ENCODE measurements around the gene FCHO2. TPM values are rescaled to one million over a fixed set of nuclear protein-coding genes. Genes with fewer than 3 reads are reported as not detected.
"Not testable (repeated sequence)": the region's sequence is repeated elsewhere in the genome, so short reads cannot be mapped to it uniquely, and the experiment has no call there.

FCHO2 gene
- total RNA-seq, 2 donors from 2014 or later: 3.7 to 4.5 TPM

DNA sequence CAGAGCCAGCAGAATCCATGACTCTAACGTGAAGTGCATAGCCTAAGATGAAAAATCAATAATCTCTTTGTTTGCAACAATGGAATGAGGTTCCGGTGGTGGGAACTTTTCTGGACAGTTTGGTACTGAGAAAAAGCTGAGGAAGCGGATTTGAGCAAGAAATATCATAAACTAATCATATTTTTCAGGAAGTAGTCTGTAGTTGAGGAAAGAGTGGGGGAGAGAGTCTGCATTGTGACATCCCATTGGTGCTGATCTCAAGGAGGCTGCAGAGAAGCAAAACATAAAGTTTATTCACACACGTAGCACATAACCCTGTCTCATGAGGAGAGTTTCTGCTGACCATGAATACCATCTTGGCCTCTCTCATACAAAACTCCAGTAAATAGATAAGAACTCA is 15.8 kb upstream of the FCHO2 start:
- no peaks in the 10 kb centered on the region for H3K36me3 Mint-ChIP-seq (ENCODE audit: low read depth)
- H3K4me1 Mint-ChIP-seq: no peaks in the 10 kb centered on the region
- no peak for ATAC-seq (replicated peaks)
- H3K4me3 Mint-ChIP-seq: no peak overlapping the region
- H3K9me3 Mint-ChIP-seq: no peaks in the 10 kb centered on the region
- peaks cover 33% of the 10 kb centered on the region for H3K27me3 Mint-ChIP-seq
- no peak overlapping the region for H3K27ac Mint-ChIP-seq

DNA sequence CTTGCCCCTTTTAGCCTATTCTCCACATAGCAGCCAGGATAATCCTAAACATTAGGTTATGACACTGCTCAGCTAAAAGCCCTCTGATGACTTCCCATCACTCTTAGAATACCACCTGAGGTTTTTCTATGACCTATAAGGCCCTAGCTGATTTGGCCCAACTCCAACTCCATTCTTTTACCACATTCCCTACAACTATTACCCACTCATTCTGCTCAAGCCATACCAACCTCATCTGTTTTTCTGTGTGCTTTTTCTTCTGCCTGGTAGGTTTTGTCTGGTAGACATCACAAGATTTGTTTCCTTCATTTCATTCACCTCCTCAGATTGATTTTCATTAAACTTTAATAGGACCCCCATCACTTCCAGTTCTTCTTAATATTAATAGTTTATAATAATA is 12.5 kb upstream of the FCHO2 start:
- H3K4me1 Mint-ChIP-seq: no peaks in the 10 kb centered on the region
- no peaks in the 10 kb centered on the region for H3K36me3 Mint-ChIP-seq (ENCODE audit: low read depth)
- H3K9me3 Mint-ChIP-seq: no peaks in the 10 kb centered on the region
- H3K27ac Mint-ChIP-seq: no peak overlapping the region
- ATAC-seq (replicated peaks): no peak
- no peak overlapping the region for H3K4me3 Mint-ChIP-seq
- peaks cover 30% of the 10 kb centered on the region for H3K27me3 Mint-ChIP-seq

DNA sequence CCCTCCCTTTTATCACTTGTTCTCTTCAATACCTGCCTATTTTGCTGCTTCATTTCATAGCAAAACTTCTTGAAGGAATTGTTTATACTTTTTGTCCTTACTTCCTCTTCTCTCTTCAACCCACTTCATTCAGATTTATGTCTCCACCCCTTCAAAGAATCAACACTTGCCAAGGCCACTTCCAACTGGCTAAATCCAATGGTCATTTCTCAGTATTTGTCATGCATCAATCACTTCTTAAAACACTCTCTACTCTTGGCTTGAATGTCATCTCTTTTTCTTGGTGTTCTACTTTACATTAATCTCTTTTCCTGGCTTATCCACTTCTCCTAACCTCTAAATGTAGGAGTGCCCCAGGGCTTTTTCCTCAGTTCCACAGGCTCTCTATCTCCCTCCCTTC is 8.3 kb upstream of the FCHO2 start:
- Mint-ChIP-seq H3K27me3 (peaks cover 32% of the 10 kb centered on the region), H3K27ac (no peak overlapping the region), H3K36me3 (ENCODE audit: low read depth) (no peaks in the 10 kb centered on the region), H3K4me1 (no peaks in the 10 kb centered on the region), H3K9me3 (no peaks in the 10 kb centered on the region), H3K4me3 (no peak overlapping the region)
- ATAC-seq (replicated peaks): no peak

DNA sequence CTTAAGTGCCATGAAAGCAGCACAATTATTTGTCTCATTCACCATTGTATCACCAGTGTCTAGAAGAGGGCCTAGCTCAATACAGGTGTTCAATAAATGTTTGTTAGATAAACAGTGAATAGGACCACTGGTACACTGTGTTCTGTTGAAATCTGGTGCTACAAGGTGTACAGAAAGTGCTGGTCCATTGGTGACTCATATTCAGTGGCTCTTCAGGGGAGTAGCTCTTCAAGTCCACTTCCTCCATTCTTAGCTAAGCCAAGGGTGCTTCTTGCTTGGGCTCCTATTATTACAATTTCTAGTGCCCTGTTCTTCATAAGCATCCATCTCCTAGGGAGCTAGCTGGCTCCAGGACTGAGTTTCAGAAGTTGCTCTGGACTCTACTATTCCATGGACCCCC is 6.4 kb upstream of the FCHO2 start:
- no peaks in the 10 kb centered on the region for H3K9me3 Mint-ChIP-seq
- no peak overlapping the region for H3K4me3 Mint-ChIP-seq
- no peak for ATAC-seq (replicated peaks)
- H3K27ac Mint-ChIP-seq: no peak overlapping the region
- peaks cover 35% of the 10 kb centered on the region for H3K27me3 Mint-ChIP-seq
- no peaks in the 10 kb centered on the region for H3K4me1 Mint-ChIP-seq
- no peaks in the 10 kb centered on the region for H3K36me3 Mint-ChIP-seq (ENCODE audit: low read depth)

DNA sequence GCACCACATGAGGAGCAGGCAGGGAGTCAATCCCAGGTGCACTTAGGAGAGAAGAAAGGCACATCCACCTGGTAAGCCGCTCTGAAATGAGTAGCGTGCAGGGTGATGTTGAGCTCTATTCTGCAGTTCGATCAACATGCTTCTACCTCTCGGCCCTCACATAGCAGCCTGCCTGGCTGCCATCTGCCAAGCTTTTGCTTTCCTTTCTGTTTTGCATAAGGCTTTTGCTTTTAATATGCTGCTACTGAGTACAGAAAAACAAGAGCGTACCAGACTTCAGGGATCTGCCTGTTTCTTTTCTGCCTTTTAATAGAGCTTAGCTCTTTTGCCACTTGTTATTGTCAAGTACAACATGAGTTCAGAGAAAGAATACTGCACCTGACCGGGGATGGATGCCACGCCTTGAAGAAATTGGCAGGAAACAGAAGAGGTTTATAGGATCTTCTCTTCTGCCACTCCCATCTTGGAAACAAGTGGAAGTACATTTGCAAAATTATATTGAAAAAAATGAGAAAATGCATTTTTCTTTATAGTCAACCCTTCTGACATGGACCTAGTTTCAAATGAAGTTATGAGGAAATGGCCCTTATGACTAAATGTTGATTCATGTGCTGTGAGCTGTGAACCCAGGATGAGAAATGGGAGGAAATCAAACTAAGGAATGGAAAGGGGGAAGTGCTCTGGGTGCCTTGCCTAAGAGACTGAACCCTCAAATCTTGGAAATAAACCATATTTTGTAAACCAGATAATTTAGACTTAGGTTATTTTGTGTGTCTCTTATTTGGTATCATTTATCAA is 4.0 kb upstream of the FCHO2 start:
- ATAC-seq (replicated peaks): no peak
- Mint-ChIP-seq H3K36me3 (ENCODE audit: low read depth) (peaks cover 16% of the 10 kb centered on the region), H3K4me3 (no peak overlapping the region), H3K27me3 (peaks cover 36% of the 10 kb centered on the region), H3K9me3 (no peaks in the 10 kb centered on the region), H3K27ac (no peak overlapping the region), H3K4me1 (peaks cover 5% of the 10 kb centered on the region)

DNA sequence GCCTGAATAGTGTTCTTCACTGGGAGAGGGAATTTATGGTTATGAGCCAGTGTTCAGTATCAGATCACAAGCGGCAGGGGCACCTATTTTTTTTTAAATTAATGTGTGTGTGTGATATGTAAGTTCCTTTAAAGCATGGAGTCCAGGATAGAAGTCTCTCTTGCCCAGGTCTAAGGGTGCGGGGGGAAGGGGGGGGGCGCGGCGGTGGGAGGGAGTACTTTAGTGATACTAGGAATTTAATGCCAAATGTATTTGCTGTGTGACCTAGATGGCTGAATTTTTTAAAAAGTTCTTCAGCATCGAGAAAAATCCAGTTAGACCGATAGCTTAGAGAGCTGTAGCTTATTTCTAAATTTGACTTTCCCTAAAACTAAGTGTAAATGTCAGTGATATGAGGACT is 1.5 kb upstream of the FCHO2 start:
- Mint-ChIP-seq H3K9me3 (no peaks in the 10 kb centered on the region), H3K4me3 (peak overlapping the region; percentile 27), H3K27ac (no peak overlapping the region), H3K27me3 (peaks cover 37% of the 10 kb centered on the region), H3K36me3 (ENCODE audit: low read depth) (peaks cover 21% of the 10 kb centered on the region), H3K4me1 (peaks cover 5% of the 10 kb centered on the region)
- no peak for ATAC-seq (replicated peaks)

DNA sequence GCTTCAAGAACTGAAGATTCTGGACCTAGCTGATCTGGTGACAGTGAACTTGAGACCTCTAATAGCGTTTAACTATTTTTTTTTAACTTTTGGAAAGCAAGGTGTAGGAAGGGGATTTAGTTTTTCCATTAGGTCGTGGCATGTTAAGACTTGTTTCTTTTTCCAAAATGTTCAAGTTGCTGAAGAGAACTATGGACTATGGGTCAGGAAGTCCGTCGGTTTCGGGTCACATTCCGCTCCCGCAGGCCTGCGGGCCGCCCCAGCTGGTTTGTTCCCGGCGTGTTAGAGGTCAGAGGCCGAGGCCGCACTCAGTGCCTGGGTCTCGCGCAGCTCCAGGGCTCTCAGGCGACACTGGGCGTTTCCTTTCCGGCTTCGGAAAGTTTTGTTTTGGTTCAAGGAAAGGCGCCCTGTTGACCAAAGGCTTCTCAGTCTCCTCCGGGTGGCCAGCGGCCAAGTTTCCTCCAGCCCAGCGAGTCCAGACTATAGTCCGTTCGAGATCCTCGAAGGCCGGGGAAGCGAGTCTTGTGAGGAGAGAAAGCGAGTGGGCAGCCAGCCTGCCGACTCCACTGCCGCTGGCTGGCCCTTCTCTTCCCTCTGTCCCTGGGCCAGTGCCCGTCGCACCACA is 586 bp upstream of the FCHO2 start:
- Mint-ChIP-seq H3K9me3 (no peaks in the 10 kb centered on the region), H3K36me3 (ENCODE audit: low read depth) (peaks cover 21% of the 10 kb centered on the region), H3K27me3 (peaks cover 38% of the 10 kb centered on the region), H3K27ac (peak overlapping the region; percentile 93), H3K4me3 (peak overlapping the region; percentile 93), H3K4me1 (peaks cover 5% of the 10 kb centered on the region)
- ATAC-seq (replicated peaks): peak; percentile 54

DNA sequence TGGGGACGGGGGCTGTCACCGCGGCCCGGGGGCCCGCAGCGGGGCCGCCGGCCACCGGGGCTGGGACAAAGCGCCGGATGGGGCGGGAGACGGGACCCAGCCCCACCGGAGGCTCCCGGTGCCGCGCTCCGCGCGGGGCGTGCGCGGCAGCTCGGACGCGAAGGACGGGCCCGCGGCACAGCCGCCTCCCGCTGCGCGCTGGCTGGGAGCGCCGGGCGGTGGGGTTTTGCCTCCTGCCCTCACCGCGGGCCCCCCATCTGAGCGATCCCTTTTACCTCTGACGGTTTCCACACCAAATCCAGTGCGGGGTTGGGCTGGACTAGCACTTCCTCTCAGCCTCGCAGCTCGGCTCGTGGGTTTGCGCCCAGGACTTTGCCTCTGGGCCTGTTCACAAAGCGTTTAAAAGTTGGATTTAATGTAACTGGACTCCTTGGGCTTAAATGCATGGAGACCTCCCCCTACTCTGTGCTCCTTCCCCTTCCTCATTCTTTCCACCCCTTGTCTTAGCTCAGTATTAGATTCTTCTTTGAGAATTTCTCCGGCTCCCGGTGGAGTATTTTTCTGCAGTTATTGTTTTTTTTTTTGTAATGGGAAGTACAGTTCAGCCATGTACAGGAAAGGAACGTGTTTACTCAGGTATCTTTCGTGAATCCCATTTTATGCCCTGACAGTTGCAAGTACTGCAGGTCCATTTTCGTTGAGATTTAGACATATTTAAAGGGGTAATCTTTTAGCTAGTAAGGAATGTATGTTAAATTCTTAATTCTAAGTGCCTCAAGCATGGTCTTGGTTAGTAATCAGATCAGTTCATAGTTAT is 691 bp downstream of the FCHO2 start:
- Mint-ChIP-seq H3K4me1 (peaks cover 5% of the 10 kb centered on the region), H3K9me3 (no peaks in the 10 kb centered on the region), H3K27ac (peak overlapping the region; percentile 88), H3K36me3 (ENCODE audit: low read depth) (peaks cover 21% of the 10 kb centered on the region), H3K27me3 (peaks cover 37% of the 10 kb centered on the region), H3K4me3 (peak overlapping the region; percentile 93)
- peak; percentile 54 for ATAC-seq (replicated peaks)

DNA sequence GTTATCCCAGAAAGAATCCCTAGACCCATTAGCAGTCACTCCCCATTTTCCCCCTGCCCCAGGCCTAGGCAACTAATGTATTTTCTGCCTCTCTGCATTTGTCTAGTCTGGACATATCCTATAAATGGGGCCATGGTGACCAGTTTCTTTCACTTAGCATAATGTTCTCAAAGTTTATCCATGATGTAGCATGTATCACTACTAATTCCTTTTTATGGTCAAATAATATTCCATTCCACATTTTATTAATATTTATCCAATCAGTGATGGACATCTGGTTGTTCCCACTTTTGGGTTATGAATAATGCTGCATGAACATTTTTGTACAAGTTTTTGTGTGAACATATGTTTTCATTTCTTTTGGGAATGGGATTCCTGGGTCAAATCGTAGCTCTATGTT is 1.5 kb downstream of the FCHO2 start:
- H3K36me3 Mint-ChIP-seq (ENCODE audit: low read depth): peaks cover 21% of the 10 kb centered on the region
- H3K4me3 Mint-ChIP-seq: peak overlapping the region; percentile 93
- no peak overlapping the region for H3K27ac Mint-ChIP-seq
- peaks cover 37% of the 10 kb centered on the region for H3K27me3 Mint-ChIP-seq
- ATAC-seq (replicated peaks): no peak
- H3K4me1 Mint-ChIP-seq: peaks cover 5% of the 10 kb centered on the region
- no peaks in the 10 kb centered on the region for H3K9me3 Mint-ChIP-seq

DNA sequence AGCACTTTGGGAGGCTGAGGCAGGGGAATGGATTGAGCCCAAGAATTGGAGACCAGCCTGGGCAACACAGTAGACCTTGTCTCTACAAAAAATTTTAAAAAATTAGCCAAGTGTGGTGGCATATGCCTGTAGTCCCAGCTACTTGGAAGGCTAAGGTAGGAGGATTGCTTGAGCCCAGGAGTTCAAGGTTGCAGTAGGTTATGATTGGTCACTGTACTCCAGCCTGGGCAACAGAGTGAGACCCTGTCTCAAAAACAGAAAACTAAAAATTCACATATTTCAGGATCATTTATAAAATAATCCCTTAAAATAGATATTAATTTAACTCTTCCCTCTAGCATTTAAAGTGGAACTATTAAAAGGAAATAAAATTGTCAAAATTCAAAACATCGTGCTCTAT is 3.4 kb downstream of the FCHO2 start:
- peaks cover 30% of the 10 kb centered on the region for H3K27me3 Mint-ChIP-seq
- peaks cover 21% of the 10 kb centered on the region for H3K36me3 Mint-ChIP-seq (ENCODE audit: low read depth)
- H3K4me1 Mint-ChIP-seq: peaks cover 5% of the 10 kb centered on the region
- H3K4me3 Mint-ChIP-seq: no peak overlapping the region
- ATAC-seq (replicated peaks): no peak
- H3K9me3 Mint-ChIP-seq: no peaks in the 10 kb centered on the region
- no peak overlapping the region for H3K27ac Mint-ChIP-seq

DNA sequence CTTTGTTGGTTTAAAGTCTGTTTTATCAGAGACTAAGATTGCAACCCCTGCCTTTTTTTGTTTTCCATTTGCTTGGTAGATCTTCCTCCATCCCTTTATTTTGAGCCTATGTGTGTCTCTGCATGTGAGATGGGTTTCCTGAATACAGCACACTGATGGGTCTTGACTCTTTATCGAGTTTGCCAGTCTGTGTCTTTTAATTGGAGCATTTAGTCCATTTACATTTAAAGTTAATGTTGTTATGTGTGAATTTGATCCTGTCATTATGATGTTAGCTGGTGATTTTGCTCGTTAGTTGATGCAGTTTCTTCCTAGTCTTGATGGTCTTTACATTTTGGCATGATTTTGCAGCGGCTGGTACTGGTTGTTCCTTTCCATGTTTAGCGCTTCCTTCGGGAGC is 18.6 kb downstream of the FCHO2 start:
- ATAC-seq (replicated peaks); H3K4me1 Mint-ChIP-seq; H3K36me3 Mint-ChIP-seq (ENCODE audit: low read depth); H3K9me3 Mint-ChIP-seq; H3K4me3 Mint-ChIP-seq; H3K27me3 Mint-ChIP-seq; H3K27ac Mint-ChIP-seq: not testable (repeated sequence)

DNA sequence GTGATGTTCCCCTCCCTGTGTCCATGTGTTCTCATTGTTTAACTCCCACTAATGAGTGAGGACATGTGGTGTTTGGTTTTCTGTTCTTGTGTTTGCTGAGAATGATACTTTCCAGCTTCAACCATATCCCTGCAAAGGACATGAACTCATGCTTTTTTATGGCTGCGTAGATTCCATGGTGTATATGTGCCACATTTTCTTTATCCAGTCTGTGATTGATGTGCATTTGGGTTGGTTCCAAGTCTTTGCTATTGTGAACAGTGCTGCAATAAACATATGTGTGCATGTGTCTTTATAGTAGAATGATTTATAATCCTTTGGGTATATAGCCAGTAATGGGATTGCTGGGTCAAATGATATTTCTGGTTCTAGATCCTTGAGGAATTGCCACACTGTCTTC is 21.0 kb downstream of the FCHO2 start:
- not testable (repeated sequence) for H3K36me3 Mint-ChIP-seq (ENCODE audit: low read depth); H3K27ac Mint-ChIP-seq; H3K27me3 Mint-ChIP-seq; H3K4me1 Mint-ChIP-seq; H3K9me3 Mint-ChIP-seq; ATAC-seq (replicated peaks); H3K4me3 Mint-ChIP-seq

DNA sequence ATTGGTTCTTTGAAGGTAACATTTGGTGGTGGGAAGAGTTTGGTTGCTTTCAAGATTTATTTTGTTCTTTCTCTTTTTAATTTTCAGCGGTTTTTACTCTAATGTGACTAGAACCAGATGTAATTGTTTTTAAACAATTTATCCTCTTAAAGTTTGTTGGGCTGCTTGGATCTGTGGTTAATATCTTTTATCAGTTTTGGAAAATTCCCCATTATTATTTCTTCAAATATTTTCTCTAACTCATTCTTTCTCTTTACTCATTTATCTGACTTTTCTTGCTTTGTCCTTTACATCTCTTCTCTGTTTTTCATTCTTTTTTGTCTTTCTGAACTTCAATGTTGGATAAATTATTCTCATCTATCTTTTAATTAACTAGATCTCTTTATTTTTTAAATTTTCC is 29.9 kb downstream of the FCHO2 start:
- Mint-ChIP-seq H3K27me3 (peaks cover 3% of the 10 kb centered on the region), H3K9me3 (no peaks in the 10 kb centered on the region), H3K4me1 (no peaks in the 10 kb centered on the region), H3K27ac (no peak overlapping the region), H3K4me3 (no peak overlapping the region), H3K36me3 (ENCODE audit: low read depth) (peaks cover 5% of the 10 kb centered on the region)
- ATAC-seq (replicated peaks): no peak

DNA sequence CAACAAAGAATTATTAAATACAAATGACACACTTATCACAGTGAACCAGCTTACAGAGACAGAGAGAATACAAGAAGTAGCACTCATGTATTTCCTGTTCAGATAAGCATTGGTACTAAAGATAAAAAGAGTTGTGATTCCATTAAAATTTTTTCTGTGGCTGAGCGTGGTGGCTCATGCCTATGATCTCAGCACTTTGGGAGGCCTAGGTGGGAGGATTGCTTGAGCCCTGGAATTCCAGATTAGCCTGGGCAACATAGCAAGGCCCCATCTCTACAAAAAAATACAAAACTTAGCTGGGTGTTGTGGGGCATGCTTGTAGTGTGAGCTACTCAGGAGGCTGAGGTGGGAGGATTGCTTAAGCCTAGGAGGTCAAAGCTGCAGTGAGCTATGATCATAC is 32.9 kb downstream of the FCHO2 start:
- Mint-ChIP-seq H3K4me3 (no peak overlapping the region), H3K27me3 (peaks cover 3% of the 10 kb centered on the region), H3K9me3 (no peaks in the 10 kb centered on the region), H3K27ac (no peak overlapping the region), H3K36me3 (ENCODE audit: low read depth) (peaks cover 15% of the 10 kb centered on the region), H3K4me1 (no peaks in the 10 kb centered on the region)
- ATAC-seq (replicated peaks): no peak

DNA sequence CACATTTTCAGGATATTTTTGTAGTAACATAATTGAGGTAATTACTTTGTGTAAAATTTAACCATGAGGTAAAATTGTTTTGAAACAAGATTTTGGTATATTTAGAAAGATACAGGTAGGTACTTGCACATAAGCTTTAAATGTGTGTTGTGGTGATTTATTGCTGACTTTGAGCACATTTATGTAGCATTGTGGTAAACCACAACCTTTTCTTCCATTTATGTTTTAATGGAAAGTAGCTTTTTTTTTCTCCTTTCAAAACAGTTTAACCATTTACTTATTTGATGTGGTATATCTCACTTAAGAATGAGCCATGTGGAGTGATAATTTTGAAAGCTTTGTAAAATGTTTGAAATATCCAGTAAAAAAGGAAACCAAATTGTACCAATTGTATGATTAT is 35.6 kb downstream of the FCHO2 start:
- H3K36me3 Mint-ChIP-seq (ENCODE audit: low read depth): peaks cover 17% of the 10 kb centered on the region
- no peak overlapping the region for H3K27ac Mint-ChIP-seq
- H3K4me3 Mint-ChIP-seq: no peak overlapping the region
- peak; percentile 26 for ATAC-seq (replicated peaks)
- H3K9me3 Mint-ChIP-seq: no peaks in the 10 kb centered on the region
- H3K27me3 Mint-ChIP-seq: peaks cover 3% of the 10 kb centered on the region
- H3K4me1 Mint-ChIP-seq: no peaks in the 10 kb centered on the region

Measured in activated T-helper 17 cell treated with anti-CD3 and anti-CD28 coated beads, Interleukin-2, amount 50 U/mL, for 72 hours (primary cell).